D721Med (cell line): Measurements from ENCODE around the gene SLC17A5.

Experiments used
- DNase-seq: peaks from one replicate; pipeline ENCODE4 v3.0.0; 2011; ENCODE audit warnings: low spot score; ENCODE audit not compliant: insufficient read length
- FAIRE-seq: peaks from 2 replicates; lab custom pipeline; 2011; peaks lifted over from hg19 to GRCh38; lab: Jason Lieb, UNC
- CTCF ChIP-seq: IDR thresholded peaks from 2 replicates; pipeline ENCODE4 v1.5.1; 2012; ENCODE audit warnings: mild to moderate bottlenecking, control low read depth; ENCODE audit not compliant: insufficient read depth; ENCODE audit errors: missing control alignments

SLC17A5 gene

GRCh38 chr6:73649783-73650182 is 4.0 kb downstream of the SLC17A5 start:
- FAIRE-seq = no peak
- no peak for DNase-seq
- TF ChIP-seq CTCF = no peak

- no peak for TF ChIP-seq CTCF
- FAIRE-seq (no peak), DNase-seq (no peak)
Observed at GRCh38 chr6:73648166-73648565, 5.6 kb downstream of the SLC17A5 start.

- FAIRE-seq (peak; percentile 6), DNase-seq (no peak)
- TF ChIP-seq CTCF = no peak
Observed at GRCh38 chr6:73644941-73645591, 8.7 kb downstream of the SLC17A5 start.

- DNase-seq (no peak), FAIRE-seq (peak; percentile 6)
Observed at GRCh38 chr6:73644030-73644429, 9.8 kb downstream of the SLC17A5 start.

GRCh38 chr6:73642530-73642929 is 11.3 kb downstream of the SLC17A5 start:
- FAIRE-seq (peak; percentile 35), DNase-seq (no peak)
- no peak for TF ChIP-seq CTCF

More at GRCh38 chr6:73644030-73644429, 9.8 kb downstream of the SLC17A5 start:
- no peak for TF ChIP-seq CTCF

GRCh38 chr6:73640179-73640750 is 13.5 kb downstream of the SLC17A5 start:
- DNase-seq (no peak), FAIRE-seq (no peak)
- no peak for TF ChIP-seq CTCF

- no peak for TF ChIP-seq CTCF
- no peak for DNase-seq
- no peak for FAIRE-seq
Observed at GRCh38 chr6:73639040-73639439, 14.8 kb downstream of the SLC17A5 start.
